ENCODE measurements around the gene SLC10A4.

DNA sequence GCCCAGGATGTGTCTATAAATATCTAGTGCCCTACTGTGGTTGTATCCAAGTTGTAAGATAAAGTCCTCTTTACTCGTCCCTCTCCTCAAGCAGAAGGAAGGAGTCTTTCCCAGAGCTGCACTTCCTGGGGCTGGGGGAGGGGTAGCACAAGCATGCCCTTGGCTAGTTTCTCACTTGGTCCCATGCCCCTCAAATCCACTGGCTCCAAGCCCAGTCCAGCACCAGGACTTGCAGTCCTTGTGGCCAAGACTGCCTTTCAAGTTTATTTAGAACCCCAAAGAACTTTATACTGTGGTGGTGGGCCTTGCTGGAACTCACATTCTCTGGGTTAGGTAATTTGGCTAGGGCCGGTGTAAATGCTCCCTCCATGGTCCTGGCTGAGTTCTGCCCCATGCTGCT is 43.2 kb upstream of the SLC10A4 start:
- TF ChIP-seq CTCF (IDR thresholded peaks at IDR 0.05) (no peak), POLR2A (IDR thresholded peaks at IDR 0.05) (no peak)
